ENCODE results near the gene INA. TPM values are rescaled to one million over a fixed set of nuclear protein-coding genes. Genes with fewer than 3 reads are reported as not detected.

INA gene
- total RNA-seq, 1 donor from 2014 or later, result not detected

DNA sequence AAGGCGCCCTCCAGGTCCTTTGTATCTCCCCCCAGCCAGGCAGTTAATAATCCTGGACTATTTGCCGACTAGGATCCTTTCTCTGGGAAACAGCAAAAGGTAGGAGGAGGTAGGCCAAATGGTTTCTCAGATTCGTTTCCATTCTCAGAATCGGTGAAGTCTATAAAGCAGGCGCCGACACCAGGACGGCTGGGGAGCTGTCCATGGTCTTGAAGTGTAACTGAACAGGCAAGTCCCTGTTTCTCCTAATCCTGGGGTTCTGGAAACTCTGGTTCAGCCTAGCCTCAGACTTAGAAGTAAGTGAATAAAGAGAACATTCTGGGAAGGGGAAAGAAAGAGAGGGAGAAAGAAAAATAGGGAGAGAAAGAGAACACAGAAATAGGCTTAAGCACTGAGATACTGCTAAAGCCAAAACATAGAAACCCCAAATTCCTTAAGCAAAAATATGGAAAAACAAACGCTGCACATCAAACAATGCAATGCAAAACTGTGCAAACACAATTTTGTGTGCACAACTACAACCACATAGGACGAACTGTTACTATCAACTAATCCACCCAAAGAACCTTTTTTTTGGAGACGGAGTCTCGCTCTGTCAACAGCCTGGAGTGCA lies 11.1 kb upstream of the INA start:
- Histone ChIP-seq H3K4me3 (ENCODE audit: low read length in 3 of 3) (no peak overlapping the region), H3K27me3 (ENCODE audit: control insufficient read depth in 3 of 3, insufficient read depth in 3 of 3, low read length in 3 of 3) (peaks cover 3 to 21% (median 7%) of the 10 kb centered on the region in 3 donors)

DNA sequence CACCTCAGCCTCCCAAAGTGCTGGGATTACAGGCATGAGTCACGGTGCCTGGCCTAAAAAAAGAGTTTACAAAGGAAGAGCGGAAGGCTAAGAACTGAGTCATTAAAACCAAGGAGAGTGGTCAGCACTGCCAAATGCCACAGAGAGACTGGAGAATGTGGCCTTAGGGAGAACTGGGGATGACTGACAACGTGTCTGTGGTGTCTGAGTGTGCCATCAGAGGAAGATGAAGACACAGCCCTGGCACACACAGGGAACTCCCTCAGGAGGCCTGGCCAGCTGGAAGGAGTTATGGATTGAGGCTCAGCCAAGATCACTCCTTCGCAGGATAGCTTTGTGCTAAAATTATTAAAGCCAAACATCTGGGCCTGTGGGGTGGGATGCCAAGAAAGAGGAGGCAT lies 3.9 kb upstream of the INA start:
- H3K9me3 ChIP-seq (ENCODE audit: control insufficient read depth in 3 of 3, low read length in 3 of 3), result no peaks in the 10 kb centered on the region
- H3K36me3 ChIP-seq (ENCODE audit: control insufficient read depth in 3 of 3, insufficient read depth in 3 of 3, low read length in 3 of 3), result no peaks in the 10 kb centered on the region
- peaks cover 0 to 8% (median 8%) of the 10 kb centered on the region in 3 donors for H3K4me1 ChIP-seq (ENCODE audit: control insufficient read depth in 3 of 3, insufficient read depth in 3 of 3, low read length in 3 of 3)
- H3K27ac ChIP-seq (ENCODE audit: low read depth, low read length), result no peak overlapping the region
- H3K9ac ChIP-seq (ENCODE audit: low read depth in 1 of 3, low read length in 3 of 3), result no peak overlapping the region
- no peak overlapping the region for H3K4me3 ChIP-seq (ENCODE audit: low read length in 3 of 3)
- H3K27me3 ChIP-seq (ENCODE audit: control insufficient read depth in 3 of 3, insufficient read depth in 3 of 3, low read length in 3 of 3), result peaks cover 23 to 34% (median 33%) of the 10 kb centered on the region in 3 donors

More for the DNA sequence above, 11.1 kb upstream of the INA start:
- H3K9ac ChIP-seq (ENCODE audit: low read depth in 1 of 3, low read length in 3 of 3), result no peak overlapping the region
- H3K4me1 ChIP-seq (ENCODE audit: control insufficient read depth in 3 of 3, insufficient read depth in 3 of 3, low read length in 3 of 3), result no peaks in the 10 kb centered on the region
- no peak overlapping the region for H3K27ac ChIP-seq (ENCODE audit: low read depth, low read length)
- H3K9me3 ChIP-seq (ENCODE audit: control insufficient read depth in 3 of 3, low read length in 3 of 3), result no peaks in the 10 kb centered on the region
- H3K36me3 ChIP-seq (ENCODE audit: control insufficient read depth in 3 of 3, insufficient read depth in 3 of 3, low read length in 3 of 3), result no peaks in the 10 kb centered on the region

DNA sequence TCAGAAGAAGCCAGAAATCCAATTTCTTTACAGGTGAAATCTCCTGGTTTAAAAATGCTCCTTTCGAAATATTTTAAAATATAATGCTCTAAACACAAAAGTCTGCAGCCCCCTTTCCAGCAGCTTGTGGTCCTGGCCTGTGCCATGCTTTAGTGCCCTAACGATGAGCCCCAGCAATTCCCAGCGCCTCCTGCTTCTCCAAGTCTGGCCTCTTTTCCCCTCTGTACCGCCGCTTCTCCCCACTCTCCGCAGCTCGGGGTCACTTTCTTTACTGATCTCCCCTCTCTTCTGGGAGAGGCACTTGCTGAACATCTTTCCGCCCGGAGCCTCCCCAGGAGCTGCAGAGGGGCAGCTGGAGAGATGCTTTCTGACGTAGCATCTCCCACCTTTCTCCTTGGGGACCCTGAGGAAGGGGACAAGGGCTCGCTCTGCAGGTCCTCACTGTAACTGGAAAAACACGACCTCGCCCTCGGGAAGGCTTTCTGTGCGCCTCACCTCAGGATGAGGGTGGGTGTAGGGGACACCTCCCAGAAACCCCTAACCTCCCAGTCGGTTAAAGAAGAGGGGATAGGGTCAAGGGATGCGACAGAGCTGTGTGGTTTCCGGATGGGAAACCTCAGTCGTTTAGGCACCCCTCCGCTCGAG lies 565 bp upstream of the INA start:
- no peak overlapping the region for H3K4me3 ChIP-seq (ENCODE audit: low read length in 3 of 3)
- H3K9ac ChIP-seq (ENCODE audit: low read depth in 1 of 3, low read length in 3 of 3), result no peak overlapping the region
- H3K4me1 ChIP-seq (ENCODE audit: control insufficient read depth in 3 of 3, insufficient read depth in 3 of 3, low read length in 3 of 3), result peaks cover 0 to 8% (median 8%) of the 10 kb centered on the region in 3 donors
- no peak overlapping the region for H3K27ac ChIP-seq (ENCODE audit: low read depth, low read length)
- H3K27me3 ChIP-seq (ENCODE audit: control insufficient read depth in 3 of 3, insufficient read depth in 3 of 3, low read length in 3 of 3), result peaks cover 47 to 57% (median 48%) of the 10 kb centered on the region in 3 donors
- H3K9me3 ChIP-seq (ENCODE audit: control insufficient read depth in 3 of 3, low read length in 3 of 3), result no peaks in the 10 kb centered on the region
- H3K36me3 ChIP-seq (ENCODE audit: control insufficient read depth in 3 of 3, insufficient read depth in 3 of 3, low read length in 3 of 3), result no peaks in the 10 kb centered on the region

DNA sequence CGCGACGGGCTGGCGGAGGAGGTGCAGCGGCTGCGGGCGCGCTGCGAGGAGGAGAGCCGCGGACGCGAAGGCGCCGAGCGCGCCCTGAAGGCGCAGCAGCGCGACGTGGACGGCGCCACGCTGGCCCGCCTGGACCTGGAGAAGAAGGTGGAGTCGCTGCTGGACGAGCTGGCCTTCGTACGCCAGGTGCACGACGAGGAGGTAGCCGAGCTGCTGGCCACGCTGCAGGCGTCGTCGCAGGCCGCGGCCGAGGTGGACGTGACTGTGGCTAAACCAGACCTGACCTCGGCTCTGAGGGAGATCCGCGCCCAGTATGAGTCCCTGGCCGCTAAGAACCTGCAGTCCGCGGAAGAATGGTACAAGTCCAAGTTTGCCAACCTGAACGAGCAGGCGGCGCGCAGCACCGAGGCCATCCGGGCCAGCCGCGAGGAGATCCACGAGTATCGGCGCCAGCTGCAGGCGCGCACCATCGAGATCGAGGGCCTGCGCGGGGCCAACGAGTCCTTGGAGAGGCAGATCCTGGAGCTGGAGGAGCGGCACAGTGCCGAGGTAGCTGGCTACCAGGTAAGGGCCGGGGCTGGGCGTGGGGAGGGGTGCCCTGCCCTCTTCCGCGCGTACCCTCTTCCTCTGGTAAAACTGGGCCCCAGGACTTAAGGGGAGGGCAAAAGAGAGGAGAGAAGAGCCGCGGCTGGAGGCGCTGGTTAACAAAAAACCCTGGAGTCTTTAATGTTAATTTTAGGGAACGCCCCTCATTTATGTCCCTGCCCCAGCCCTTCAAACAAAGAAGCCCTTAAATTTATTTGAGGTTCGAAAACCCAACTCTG lies 987 bp downstream of the INA start:
- H3K9ac ChIP-seq (ENCODE audit: low read depth in 1 of 3, low read length in 3 of 3), result no peak overlapping the region
- H3K36me3 ChIP-seq (ENCODE audit: control insufficient read depth in 3 of 3, insufficient read depth in 3 of 3, low read length in 3 of 3), result no peaks in the 10 kb centered on the region
- peaks cover 52 to 58% (median 56%) of the 10 kb centered on the region in 3 donors for H3K27me3 ChIP-seq (ENCODE audit: control insufficient read depth in 3 of 3, insufficient read depth in 3 of 3, low read length in 3 of 3)
- peaks cover 0 to 8% (median 8%) of the 10 kb centered on the region in 3 donors for H3K4me1 ChIP-seq (ENCODE audit: control insufficient read depth in 3 of 3, insufficient read depth in 3 of 3, low read length in 3 of 3)
- no peaks in the 10 kb centered on the region for H3K9me3 ChIP-seq (ENCODE audit: control insufficient read depth in 3 of 3, low read length in 3 of 3)
- no peak overlapping the region for H3K27ac ChIP-seq (ENCODE audit: low read depth, low read length)
- H3K4me3 ChIP-seq (ENCODE audit: low read length in 3 of 3), result peak overlapping the region in 1 of 3 donors; percentile 40

DNA sequence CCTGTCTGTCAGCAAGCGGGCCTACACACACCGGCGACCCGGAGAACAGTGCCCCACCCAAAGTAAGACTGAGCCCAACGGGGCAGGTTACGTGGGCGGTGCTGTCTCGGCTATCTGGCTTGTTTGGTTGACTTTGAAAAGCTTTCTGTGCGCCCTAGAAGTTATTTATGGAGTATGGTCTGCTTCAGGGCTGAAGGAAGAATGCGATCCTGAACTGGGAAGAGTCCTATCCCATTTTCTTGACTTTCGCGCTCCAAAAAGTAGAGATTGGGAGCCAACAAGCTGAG lies 1.5 kb downstream of the INA start:
- Histone ChIP-seq H3K4me3 (ENCODE audit: low read length in 3 of 3) (no peak overlapping the region), H3K9me3 (ENCODE audit: control insufficient read depth in 3 of 3, low read length in 3 of 3) (no peaks in the 10 kb centered on the region), H3K36me3 (ENCODE audit: control insufficient read depth in 3 of 3, insufficient read depth in 3 of 3, low read length in 3 of 3) (no peaks in the 10 kb centered on the region), H3K9ac (ENCODE audit: low read depth in 1 of 3, low read length in 3 of 3) (no peak overlapping the region), H3K27me3 (ENCODE audit: control insufficient read depth in 3 of 3, insufficient read depth in 3 of 3, low read length in 3 of 3) (peaks cover 52 to 58% (median 56%) of the 10 kb centered on the region in 3 donors), H3K27ac (ENCODE audit: low read depth, low read length) (no peak overlapping the region), H3K4me1 (ENCODE audit: control insufficient read depth in 3 of 3, insufficient read depth in 3 of 3, low read length in 3 of 3) (peaks cover 0 to 8% (median 8%) of the 10 kb centered on the region in 3 donors)

DNA sequence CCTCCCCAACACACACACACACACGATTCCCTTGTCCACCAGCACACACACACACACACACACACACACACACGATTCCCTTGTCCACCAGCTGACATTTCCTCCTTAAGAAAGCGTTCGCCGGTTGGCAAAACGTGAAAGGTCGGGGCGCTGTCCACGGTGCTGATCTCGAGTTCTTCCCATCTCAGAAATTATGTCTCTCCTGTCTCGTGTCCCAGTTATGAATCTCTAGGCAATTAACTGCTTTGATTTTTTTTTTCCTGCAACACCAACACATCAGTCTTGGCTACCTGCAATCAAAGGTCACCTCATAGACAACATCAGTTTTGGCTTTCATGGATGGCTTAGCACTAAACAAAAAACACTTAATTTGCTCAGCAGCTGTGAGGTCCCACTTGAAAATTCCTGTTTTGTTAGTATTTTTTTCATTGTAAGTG lies 1.9 kb downstream of the INA start:
- peaks cover 0 to 8% (median 8%) of the 10 kb centered on the region in 3 donors for H3K4me1 ChIP-seq (ENCODE audit: control insufficient read depth in 3 of 3, insufficient read depth in 3 of 3, low read length in 3 of 3)
- no peaks in the 10 kb centered on the region for H3K9me3 ChIP-seq (ENCODE audit: control insufficient read depth in 3 of 3, low read length in 3 of 3)
- no peak overlapping the region for H3K9ac ChIP-seq (ENCODE audit: low read depth in 1 of 3, low read length in 3 of 3)
- no peaks in the 10 kb centered on the region for H3K36me3 ChIP-seq (ENCODE audit: control insufficient read depth in 3 of 3, insufficient read depth in 3 of 3, low read length in 3 of 3)
- H3K4me3 ChIP-seq (ENCODE audit: low read length in 3 of 3), result no peak overlapping the region
- peaks cover 52 to 58% (median 56%) of the 10 kb centered on the region in 3 donors for H3K27me3 ChIP-seq (ENCODE audit: control insufficient read depth in 3 of 3, insufficient read depth in 3 of 3, low read length in 3 of 3)
- no peak overlapping the region for H3K27ac ChIP-seq (ENCODE audit: low read depth, low read length)

DNA sequence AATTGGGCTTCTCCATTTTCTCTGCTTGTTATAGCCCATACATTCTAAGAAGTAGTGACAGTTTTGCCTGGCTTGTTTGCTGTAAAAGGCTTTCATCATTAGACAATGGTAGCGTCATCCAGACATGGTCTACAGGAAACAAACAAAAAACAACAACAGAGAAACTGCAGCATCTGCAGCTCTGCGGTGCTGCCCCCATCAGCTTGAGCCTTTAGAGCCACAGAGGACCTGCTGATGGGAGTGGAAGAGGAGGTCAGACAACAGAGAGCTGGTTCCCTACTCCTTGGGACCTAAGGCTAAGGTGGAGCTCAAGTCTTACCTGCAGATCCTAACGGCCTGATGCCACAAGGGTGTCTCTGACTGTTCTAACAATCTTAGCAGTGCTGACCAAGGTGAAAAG lies 3.1 kb downstream of the INA start:
- Histone ChIP-seq H3K27me3 (ENCODE audit: control insufficient read depth in 3 of 3, insufficient read depth in 3 of 3, low read length in 3 of 3) (peaks cover 52 to 57% (median 56%) of the 10 kb centered on the region in 3 donors), H3K27ac (ENCODE audit: low read depth, low read length) (no peak overlapping the region), H3K4me1 (ENCODE audit: control insufficient read depth in 3 of 3, insufficient read depth in 3 of 3, low read length in 3 of 3) (peaks cover 0 to 8% (median 8%) of the 10 kb centered on the region in 3 donors), H3K9ac (ENCODE audit: low read depth in 1 of 3, low read length in 3 of 3) (no peak overlapping the region), H3K9me3 (ENCODE audit: control insufficient read depth in 3 of 3, low read length in 3 of 3) (no peaks in the 10 kb centered on the region), H3K4me3 (ENCODE audit: low read length in 3 of 3) (no peak overlapping the region), H3K36me3 (ENCODE audit: control insufficient read depth in 3 of 3, insufficient read depth in 3 of 3, low read length in 3 of 3) (no peaks in the 10 kb centered on the region)

DNA sequence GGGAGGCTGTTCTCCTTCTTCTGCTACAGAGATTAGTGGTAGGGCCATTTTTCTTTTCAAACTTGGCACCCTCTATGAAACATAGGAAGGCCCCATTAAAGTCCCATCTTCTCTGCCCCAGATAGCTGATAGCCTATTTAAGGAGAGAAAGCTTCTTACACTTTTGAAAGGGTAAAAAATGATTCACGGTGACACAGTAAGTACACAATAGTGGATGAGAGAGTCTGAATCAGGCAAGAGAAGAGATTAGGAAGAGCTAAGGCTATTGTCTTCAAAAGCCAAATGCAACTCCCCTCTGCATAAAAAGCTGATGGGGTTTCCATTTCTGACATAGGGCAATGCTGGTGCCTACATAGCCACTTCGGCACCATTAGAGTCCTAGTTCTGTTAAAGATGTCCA lies 3.6 kb downstream of the INA start:
- H3K36me3 ChIP-seq (ENCODE audit: control insufficient read depth in 3 of 3, insufficient read depth in 3 of 3, low read length in 3 of 3), result no peaks in the 10 kb centered on the region
- no peak overlapping the region for H3K9ac ChIP-seq (ENCODE audit: low read depth in 1 of 3, low read length in 3 of 3)
- peaks cover 49 to 53% (median 53%) of the 10 kb centered on the region in 3 donors for H3K27me3 ChIP-seq (ENCODE audit: control insufficient read depth in 3 of 3, insufficient read depth in 3 of 3, low read length in 3 of 3)

DNA sequence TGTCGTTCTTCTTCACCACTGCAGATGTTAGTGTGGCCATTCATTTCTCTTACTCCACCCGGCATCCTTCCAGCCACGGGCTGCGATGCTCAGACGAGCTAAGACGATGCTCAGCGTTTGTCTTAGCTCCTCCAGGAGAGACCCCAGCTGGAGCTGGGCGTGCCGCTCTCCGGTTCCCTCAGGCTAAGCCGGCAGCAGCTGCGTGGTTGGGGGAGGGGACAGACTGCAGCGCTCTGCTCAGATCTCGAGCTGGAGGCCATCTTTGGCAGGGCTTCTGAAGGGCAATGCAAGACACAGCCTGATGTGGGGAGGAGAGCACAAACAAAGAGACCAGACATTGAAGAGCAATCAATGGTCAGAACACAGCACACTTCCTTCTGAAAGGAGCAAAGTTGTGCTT lies 4.8 kb downstream of the INA start:
- Histone ChIP-seq H3K4me1 (ENCODE audit: control insufficient read depth in 3 of 3, insufficient read depth in 3 of 3, low read length in 3 of 3) (peaks cover 0 to 8% (median 8%) of the 10 kb centered on the region in 3 donors), H3K27me3 (ENCODE audit: control insufficient read depth in 3 of 3, insufficient read depth in 3 of 3, low read length in 3 of 3) (peaks cover 36 to 48% (median 46%) of the 10 kb centered on the region in 3 donors), H3K27ac (ENCODE audit: low read depth, low read length) (no peak overlapping the region), H3K9me3 (ENCODE audit: control insufficient read depth in 3 of 3, low read length in 3 of 3) (no peaks in the 10 kb centered on the region), H3K4me3 (ENCODE audit: low read length in 3 of 3) (no peak overlapping the region), H3K36me3 (ENCODE audit: control insufficient read depth in 3 of 3, insufficient read depth in 3 of 3, low read length in 3 of 3) (no peaks in the 10 kb centered on the region), H3K9ac (ENCODE audit: low read depth in 1 of 3, low read length in 3 of 3) (no peak overlapping the region)

More for the DNA sequence above, 3.6 kb downstream of the INA start:
- no peaks in the 10 kb centered on the region for H3K9me3 ChIP-seq (ENCODE audit: control insufficient read depth in 3 of 3, low read length in 3 of 3)
- H3K27ac ChIP-seq (ENCODE audit: low read depth, low read length), result no peak overlapping the region
- no peak overlapping the region for H3K4me3 ChIP-seq (ENCODE audit: low read length in 3 of 3)
- H3K4me1 ChIP-seq (ENCODE audit: control insufficient read depth in 3 of 3, insufficient read depth in 3 of 3, low read length in 3 of 3), result peaks cover 0 to 8% (median 8%) of the 10 kb centered on the region in 3 donors

DNA sequence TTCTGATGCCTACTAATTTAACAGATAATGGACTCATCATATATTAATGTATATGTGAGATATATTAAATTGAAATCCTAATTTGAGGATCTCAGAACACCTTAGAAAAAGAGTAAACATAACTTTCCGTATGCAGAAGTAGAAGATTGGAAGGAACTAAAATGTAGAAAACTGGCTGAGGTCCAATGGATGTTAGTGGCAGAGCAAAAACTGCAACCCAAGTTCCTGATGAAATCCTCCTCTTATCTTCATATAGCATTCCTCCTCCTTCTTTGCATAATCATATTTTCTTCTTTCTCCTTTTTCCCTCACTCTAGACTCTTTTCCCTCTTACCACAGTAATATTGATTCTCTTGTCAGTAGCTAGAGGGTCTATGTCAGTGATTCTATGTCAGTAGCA lies 6.0 kb downstream of the INA start:
- peaks cover 28 to 42% (median 41%) of the 10 kb centered on the region in 3 donors for H3K27me3 ChIP-seq (ENCODE audit: control insufficient read depth in 3 of 3, insufficient read depth in 3 of 3, low read length in 3 of 3)
- H3K27ac ChIP-seq (ENCODE audit: low read depth, low read length), result no peak overlapping the region
- no peaks in the 10 kb centered on the region for H3K36me3 ChIP-seq (ENCODE audit: control insufficient read depth in 3 of 3, insufficient read depth in 3 of 3, low read length in 3 of 3)
- H3K4me1 ChIP-seq (ENCODE audit: control insufficient read depth in 3 of 3, insufficient read depth in 3 of 3, low read length in 3 of 3), result no peaks in the 10 kb centered on the region
- H3K4me3 ChIP-seq (ENCODE audit: low read length in 3 of 3), result no peak overlapping the region
- H3K9me3 ChIP-seq (ENCODE audit: control insufficient read depth in 3 of 3, low read length in 3 of 3), result no peaks in the 10 kb centered on the region
- no peak overlapping the region for H3K9ac ChIP-seq (ENCODE audit: low read depth in 1 of 3, low read length in 3 of 3)

Measured in skeletal muscle tissue (tissue), 4 donors.